H1 (cell line): ENCODE data around the gene GNAT2. TPM values are rescaled to one million over a fixed set of nuclear protein-coding genes. Genes with fewer than 3 reads are reported as not detected.

ENCODE experiments used
- CTCF ChIA-PET: fragments of 300-600 bp; sonication (Branson Sonifier 250); formaldehyde crosslinking; loops from one replicate; lab custom pipeline; 2021; ENCODE audit not compliant: partially characterized antibody; lab: Charles Lee
- POLR2A ChIA-PET: fragments of 300-600 bp; sonication (Branson Sonifier 250); formaldehyde crosslinking; loops from one replicate; lab custom pipeline; 2021; ENCODE audit warnings: inconsistent platforms; ENCODE audit not compliant: partially characterized antibody; lab: Charles Lee
- DNase-seq, 2 experiments: peaks; one replicate each; pipeline versions ENCODE4 v3.0.0 to v3.0.0-alpha.2; 2010 to 2022; ENCODE audit warnings: low spot score in 2 of 2, low read depth in 1 of 2, mixed read lengths in 1 of 2
- FAIRE-seq: peaks from 2 replicates; lab custom pipeline; 2011; peaks lifted over from hg19 to GRCh38; lab: Jason Lieb, UNC
- H2AFZ ChIP-seq: 2 replicates; pipeline ENCODE4 v1.8.1; 2012; ENCODE audit warnings: low read length, inconsistent platforms
- H2AK5ac ChIP-seq: 2 replicates; pipeline ENCODE4 v1.6.1; 2013; ENCODE audit warnings: low read depth, low read length
- H2BK120ac ChIP-seq: replicated peaks from 2 replicates; pipeline ENCODE3; 2013; ENCODE audit warnings: low read depth, low read length, inconsistent platforms
- H2BK12ac ChIP-seq: 2 replicates; pipeline ENCODE4 v1.6.1; 2013; ENCODE audit warnings: low read depth, low read length
- H2BK15ac ChIP-seq: 2 replicates; pipeline ENCODE4 v1.6.1; 2013; ENCODE audit warnings: low read length
- H2BK20ac ChIP-seq: 2 replicates; pipeline ENCODE4 v1.6.1; 2013; ENCODE audit warnings: low read length
- H2BK5ac ChIP-seq: 2 replicates; pipeline ENCODE4 v1.6.1; 2013; ENCODE audit warnings: low read depth, low read length
- H3K14ac ChIP-seq: 2 replicates; pipeline ENCODE4 v1.6.1; 2013; ENCODE audit warnings: inconsistent platforms; ENCODE audit not compliant: insufficient read length
- H3K18ac ChIP-seq: 2 replicates; pipeline ENCODE4 v1.6.1; 2013; ENCODE audit warnings: low read length; ENCODE audit errors: extremely low read depth
- H3K23ac ChIP-seq: 2 replicates; pipeline ENCODE4 v1.6.1; 2013; ENCODE audit warnings: inconsistent platforms; ENCODE audit not compliant: insufficient read length
- H3K23me2 ChIP-seq: 2 replicates; pipeline ENCODE4 v1.6.1; 2013; ENCODE audit warnings: low read depth, low read length
- H3K27ac ChIP-seq: 2 replicates; pipeline ENCODE4 v1.6.1; 2011; ENCODE audit warnings: low read depth, low read length, inconsistent platforms
- H3K27me3 ChIP-seq, 4 experiments: replicated peaks in 1 of 4; 1 replicate in 1 of 4; 2 replicates in 3 of 4; pipeline versions ENCODE4 v1.6.1 to v1.8.1; 2011 to 2013; ENCODE audit warnings: low read length in 3 of 4, mild to moderate bottlenecking in 3 of 4, inconsistent platforms in 2 of 4, mixed read lengths in 2 of 4, moderate library complexity in 1 of 4; ENCODE audit not compliant: control insufficient read depth in 3 of 4, insufficient read depth in 3 of 4; ENCODE audit errors: extremely low read depth in 1 of 4
- H3K36me3 ChIP-seq, 4 experiments: 2 replicates each; pipeline versions ENCODE4 v1.6.1 to v1.8.1; 2011 to 2013; ENCODE audit warnings: mild to moderate bottlenecking in 4 of 4, low read length in 3 of 4, moderate library complexity in 2 of 4, control low read depth in 1 of 4, inconsistent platforms in 1 of 4; ENCODE audit not compliant: insufficient read depth in 4 of 4, control insufficient read depth in 2 of 4
- H3K4ac ChIP-seq: replicated peaks from 2 replicates; pipeline ENCODE3; 2013; ENCODE audit warnings: low read length, low read depth, mixed read lengths, inconsistent platforms; ENCODE audit not compliant: insufficient read length
- H3K4me1 ChIP-seq, 4 experiments: replicated peaks in 1 of 4; 1 replicate in 1 of 4; 2 replicates in 3 of 4; pipeline versions ENCODE4 v1.6.1 to v1.8.1; 2011 to 2013; ENCODE audit warnings: low read length in 3 of 4, inconsistent platforms in 2 of 4, mixed read lengths in 1 of 4; ENCODE audit not compliant: insufficient read depth in 4 of 4, control insufficient read depth in 3 of 4
- H3K4me2 ChIP-seq, 2 experiments: 2 replicates each; pipeline versions ENCODE4 v1.6.1 to v1.8.1; 2011 to 2013; ENCODE audit warnings: low read depth in 2 of 2, low read length in 2 of 2, control low read depth in 1 of 2, inconsistent platforms in 1 of 2, mild to moderate bottlenecking in 1 of 2; ENCODE audit not compliant: insufficient read depth in 1 of 2
- H3K4me3 ChIP-seq, 4 experiments: fragments of 200-600, 300-600 bp in 1 of 4; sonication (generic), shearing (Covaris generic), sonication (Bioruptor Twin) in 1 of 4; 2 replicates each; pipeline versions ENCODE4 v1.5.1 to v1.8.1; 2011 to 2016; ENCODE audit warnings: low read length in 4 of 4, low read depth in 3 of 4, control low read depth in 2 of 4, inconsistent platforms in 2 of 4, mild to moderate bottlenecking in 2 of 4, mixed read lengths in 1 of 4, moderate library complexity in 1 of 4; ENCODE audit not compliant: insufficient read depth in 2 of 4; ENCODE audit errors: extremely low read depth in 1 of 4
- H3K56ac ChIP-seq: replicated peaks from 2 replicates; pipeline ENCODE3; 2013; ENCODE audit warnings: low read depth, mild to moderate bottlenecking, mixed read lengths, low read length, inconsistent platforms; ENCODE audit not compliant: insufficient read length
- H3K79me1 ChIP-seq: 2 replicates; pipeline ENCODE4 v1.6.1; 2013; ENCODE audit warnings: low read depth, low read length, control low read depth
- H3K79me2 ChIP-seq, 2 experiments: 2 replicates each; pipeline versions ENCODE4 v1.6.1 to v1.8.1; 2012 to 2013; ENCODE audit warnings: low read length in 2 of 2, mild to moderate bottlenecking in 2 of 2, inconsistent platforms in 1 of 2; ENCODE audit not compliant: insufficient read depth in 2 of 2, control insufficient read depth in 1 of 2
- H3K9ac ChIP-seq, 4 experiments: replicated peaks in 1 of 4; 1 replicate in 1 of 4; 2 replicates in 3 of 4; pipeline versions ENCODE4 v1.6.1 to v1.8.1; 2011 to 2013; ENCODE audit warnings: low read depth in 3 of 4, low read length in 3 of 4, control low read depth in 2 of 4, mild to moderate bottlenecking in 2 of 4, moderate library complexity in 2 of 4, inconsistent platforms in 1 of 4; ENCODE audit errors: extremely low read depth in 1 of 4
- H3K9me3 ChIP-seq, 2 experiments: 2 replicates each; pipeline versions ENCODE4 v1.6.1 to v1.8.1; 2012 to 2013; ENCODE audit warnings: mild to moderate bottlenecking in 2 of 2, moderate library complexity in 2 of 2, control low read depth in 1 of 2, inconsistent platforms in 1 of 2, low read depth in 1 of 2, low read length in 1 of 2, mixed read lengths in 1 of 2; ENCODE audit not compliant: insufficient read depth in 2 of 2
- H4K20me1 ChIP-seq, 2 experiments: replicated peaks in 1 of 2; 2 replicates each; pipeline versions ENCODE3 to v1.8.1; 2011 to 2013; ENCODE audit warnings: inconsistent platforms in 2 of 2, low read length in 2 of 2, mild to moderate bottlenecking in 1 of 2; ENCODE audit not compliant: insufficient read depth in 2 of 2, control insufficient read depth in 1 of 2
- H4K5ac ChIP-seq: 2 replicates; pipeline ENCODE4 v1.6.1; 2013; ENCODE audit warnings: low read length, low read depth, mixed read lengths, inconsistent platforms; ENCODE audit not compliant: insufficient read length
- H4K8ac ChIP-seq: 2 replicates; pipeline ENCODE4 v1.8.0; 2013; ENCODE audit warnings: mild to moderate bottlenecking, moderate library complexity, low read length, inconsistent platforms; ENCODE audit not compliant: insufficient read depth; ENCODE audit errors: extremely low read depth
- H4K91ac ChIP-seq: replicated peaks from 2 replicates; pipeline ENCODE3; 2013; ENCODE audit warnings: low read length, mixed read lengths, inconsistent platforms; ENCODE audit not compliant: insufficient read length
- FOSL1 ChIP-seq: IDR thresholded peaks from 2 replicates; pipeline ENCODE4 v1.6.1; 2011; ENCODE audit warnings: mild to moderate bottlenecking, low read depth, low read length, moderate library complexity; ENCODE audit not compliant: insufficient read depth
- MAFK ChIP-seq: IDR thresholded peaks from 2 replicates; pipeline ENCODE4 v1.6.1; 2012; ENCODE audit warnings: low read depth, mild to moderate bottlenecking, improper control_type of control experiment, low read length
- WGBS, 2 experiments: shearing (Covaris generic) in 1 of 2; methylation state at CpG; one replicate each; pipeline versions ENCODE4 v1.1.6 to v1.1.7; 2013 to 2015; ENCODE audit warnings: low lambda C conversion rate in 2 of 2, mixed read lengths in 2 of 2, inconsistent platforms in 1 of 2, low coverage in 1 of 2, missing lambda C conversion rate in 1 of 2; ENCODE audit not compliant: insufficient replicate concordance in 2 of 2, insufficient coverage in 1 of 2, insufficient read length in 1 of 2; ENCODE audit errors: extremely low coverage in 1 of 2, missing lambda C conversion rate in 1 of 2; 5-methylcytosine and 5-hydroxymethylcytosine counted together
- polyA plus RNA-seq, 7 experiments: library from polyadenylated mRNA; depleted of rRNA in 3 of 7; stranded (reverse) in 5 of 7; unstranded in 2 of 7; fragments of >200 nt in 5 of 7; fragments of 200-250 nt in 2 of 7; gene quantifications; 1 replicate in 5 of 7; 2 replicates in 1 of 7; 4 replicates in 1 of 7; pipeline versions ENCODE4 v1.2.1 to v1.2.3, GENCODE V29; 2011 to 2013; ENCODE audit warnings: missing spikeins in 2 of 7, mixed read lengths in 2 of 7
- total RNA-seq: library from RNA; stranded (reverse); fragmentation: NEBNext Ultra II Directional; extraction: Animal tissue kit (Norgen Biotek cat#: 25700); gene quantifications from 2 replicates; pipeline ENCODE4 v1.2.1, GENCODE V29; 2021

GNAT2 gene
- total and polyA plus RNA-seq, 2 of the 8 experiments (the other 6 are each of a cell fraction or from before 2014, with no cell fraction given): 0.05 TPM; not detected in 1

- Histone ChIP-seq H4K8ac (no peak overlapping the region), H3K14ac (no peak overlapping the region), H3K23me2 (no peaks in the 10 kb centered on the region), H3K4me1 (no peaks in the 10 kb centered on the region), H3K79me1 (no peaks in the 10 kb centered on the region), H4K5ac (no peak overlapping the region), H3K27ac (no peak overlapping the region), H3K56ac (no peak overlapping the region), H3K79me2 (no peaks in the 10 kb centered on the region), H3K9ac (no peak overlapping the region), H3K4me3 (no peak overlapping the region), H3K23ac (no peak overlapping the region), H2BK15ac (no peak overlapping the region), H2BK120ac (no peak overlapping the region), H4K20me1 (no peaks in the 10 kb centered on the region), H3K4ac (no peak overlapping the region), H2AK5ac (no peak overlapping the region), H3K36me3 (no peaks in the 10 kb centered on the region), H3K27me3 (no peaks in the 10 kb centered on the region), H2BK20ac (no peak overlapping the region), H2BK12ac (no peak overlapping the region), H2AFZ (no peak overlapping the region), H3K4me2 (no peak overlapping the region), H3K9me3 (no peaks in the 10 kb centered on the region), H2BK5ac (no peak overlapping the region), H3K18ac (no peak overlapping the region), H4K91ac (no peak overlapping the region)
- no peak for FAIRE-seq
- POLR2A ChIA-PET: interaction anchor here (0.6 to 1.7 kb wide), 5 partner anchors 9 to 59 kb away, joined by 3 to 5 read pairs (median 4); partner anchors contain the start of gene GNAI3
- TF ChIP-seq FOSL1: no peak
- no peak for TF ChIP-seq MAFK
- WGBS, 2 experiments: 94% methylated on average over 1 of the region's 1 CpG; no CpG with 5 or more reads in 1 of the 2 experiments
- CTCF ChIA-PET: interaction anchor here (0.8 to 2.3 kb wide), 8 partner anchors 10 to 207 kb away, joined by 3 to 7 read pairs (median 3); no protein-coding TSS in a partner anchor
- DNase-seq: no peak
These were observed 14.0 kb downstream of the GNAT2 start for GRCh38 chr1:109605381-109605780.
